SK-N-SH (cell line): ENCODE measurements around the gene MAP2.

ENCODE experiments used
- CHD2 ChIP-seq: fragments of 150-350 bp; IDR thresholded peaks from 2 replicates; pipeline ENCODE4 v1.6.1; 2018; ENCODE audit warnings: low read length; ENCODE audit not compliant: partially characterized antibody
- ELF1 ChIP-seq: IDR thresholded peaks from 2 replicates; pipeline ENCODE4 v1.4.0; 2012
- EP300 ChIP-seq, 2 experiments: IDR thresholded peaks; 2 replicates each; pipeline versions ENCODE4 v1.4.0 to v1.6.1; 2012; ENCODE audit warnings: borderline replicate concordance in 1 of 2, low read depth in 1 of 2, low read length in 1 of 2
- NFIC ChIP-seq: IDR thresholded peaks from 2 replicates; pipeline ENCODE4 v1.4.0; 2012; ENCODE audit warnings: borderline replicate concordance
- RAD21 ChIP-seq: IDR thresholded peaks from 2 replicates; pipeline ENCODE4 v1.6.1; 2012; ENCODE audit warnings: mild to moderate bottlenecking, low read length
- TAF1 ChIP-seq: IDR thresholded peaks from 2 replicates; pipeline ENCODE4 v1.6.1; 2012; ENCODE audit warnings: low read depth, mild to moderate bottlenecking, low read length, moderate library complexity, borderline replicate concordance
- YY1 ChIP-seq: IDR thresholded peaks from 2 replicates; pipeline ENCODE4 v1.4.0; 2012; ENCODE audit warnings: low read depth, mild to moderate bottlenecking

DNA sequence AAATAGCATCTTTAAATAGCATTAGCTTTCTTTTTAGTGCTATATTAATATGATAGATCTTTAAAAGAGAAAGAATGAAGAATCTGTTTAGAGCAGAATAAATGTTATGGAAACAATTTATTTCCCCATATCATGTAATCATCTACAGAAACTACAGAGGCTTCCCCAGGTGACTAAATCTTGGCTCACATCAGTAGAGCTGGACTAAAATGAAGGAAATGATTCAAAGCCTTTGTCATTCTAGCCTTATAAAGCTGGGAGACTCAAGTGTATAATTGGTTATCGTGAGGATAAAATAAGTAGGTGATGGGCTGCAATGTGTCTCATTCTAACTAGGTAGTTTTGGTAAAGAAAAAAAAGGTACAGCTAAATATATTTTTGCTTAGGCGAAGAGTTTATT lies 264.5 kb downstream of the MAP2 start:
- TF ChIP-seq ELF1 = no peak
- TF ChIP-seq TAF1 = no peak
- no peak for TF ChIP-seq NFIC
- no peak for TF ChIP-seq EP300 (IDR thresholded peaks at IDR 0.05; ENCODE audit: borderline replicate concordance in 1 of 2, low read depth in 1 of 2, low read length in 1 of 2)
- TF ChIP-seq YY1 = no peak
- no peak for TF ChIP-seq CHD2
- no peak for TF ChIP-seq RAD21
